ENCODE measurements around the gene PHACTR3. TPM values are rescaled to one million over a fixed set of nuclear protein-coding genes. Genes with fewer than 3 reads are reported as not detected.

PHACTR3 gene
- polyA plus RNA-seq, 2 of the 4 experiments (the other 2 are of a cell fraction): not detected

GRCh38 chr20:59774921-59775686 lies 170.8 kb downstream of the PHACTR3 start (continued):
- TF ChIP-seq REST (IDR thresholded peaks at IDR 0.05) (no peak), GATA3 (IDR thresholded peaks at IDR 0.05; ENCODE audit: borderline replicate concordance) (no peak), RAD21 (conservative IDR thresholded peaks at IDR 0.05 in 1 of 2, IDR thresholded peaks at IDR 0.05 in 1 of 2) (no peak), MAX (IDR thresholded peaks at IDR 0.05) (no peak), ZFP36 (IDR thresholded peaks at IDR 0.05; ENCODE audit: borderline replicate concordance, partially characterized antibody) (no peak), BHLHE40 (IDR thresholded peaks at IDR 0.05; ENCODE audit: low read depth, low read length) (no peak), MAFK (IDR thresholded peaks at IDR 0.05; ENCODE audit: partially characterized antibody) (no peak)

- FAIRE-seq (no peak), DNase-seq (ENCODE audit: low read depth in 1 of 2, low spot score in 1 of 2) (no peak), ATAC-seq (no peak)
- POLR2A ChIA-PET: no interaction called here
- no peak overlapping the region for H3K27ac ChIP-seq
- CTCF ChIA-PET: interaction anchor here (1.2 kb wide), 1 partner anchor 205 kb away, joined by 3 read pairs; no protein-coding TSS in a partner anchor
- TF ChIP-seq MAFK (IDR thresholded peaks at IDR 0.05; ENCODE audit: partially characterized antibody): no peak
- TF ChIP-seq NPAS2 (CRISPR knock-in tag; IDR thresholded peaks at IDR 0.05; ENCODE audit: borderline replicate concordance): no peak
- no peak for TF ChIP-seq CBX2 (IDR thresholded peaks at IDR 0.05; ENCODE audit: borderline replicate concordance, low read depth)
- TF ChIP-seq HOXB5 (CRISPR knock-in tag; IDR thresholded peaks at IDR 0.05): no peak
- TF ChIP-seq HDAC2 (IDR thresholded peaks at IDR 0.05): no peak
- no peak for TF ChIP-seq POLR2A (IDR thresholded peaks at IDR 0.05; ENCODE audit: low read length)
- TF ChIP-seq PBX3 (IDR thresholded peaks at IDR 0.05): no peak
- no peak for TF ChIP-seq ZSCAN20 (CRISPR knock-in tag; IDR thresholded peaks at IDR 0.05)
- TF ChIP-seq, protein P1, sequence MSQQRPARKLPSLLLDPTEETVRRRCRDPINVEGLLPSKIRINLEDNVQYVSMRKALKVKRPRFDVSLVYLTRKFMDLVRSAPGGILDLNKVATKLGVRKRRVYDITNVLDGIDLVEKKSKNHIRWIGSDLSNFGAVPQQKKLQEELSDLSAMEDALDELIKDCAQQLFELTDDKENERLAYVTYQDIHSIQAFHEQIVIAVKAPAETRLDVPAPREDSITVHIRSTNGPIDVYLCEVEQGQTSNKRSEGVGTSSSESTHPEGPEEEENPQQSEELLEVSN (IDR thresholded peaks at IDR 0.05; ENCODE audit: borderline replicate concordance, low read depth): no peak
- TF ChIP-seq HEYL (CRISPR knock-in tag; IDR thresholded peaks at IDR 0.05): no peak
- TF ChIP-seq JUN (IDR thresholded peaks at IDR 0.05): no peak
- TF ChIP-seq GATA3 (IDR thresholded peaks at IDR 0.05; ENCODE audit: borderline replicate concordance): no peak
- no peak for TF ChIP-seq EP300 (IDR thresholded peaks at IDR 0.05)
- TF ChIP-seq RARB (CRISPR knock-in tag; IDR thresholded peaks at IDR 0.05): no peak
- no peak for TF ChIP-seq CHD4 (IDR thresholded peaks at IDR 0.05; ENCODE audit: borderline replicate concordance)
- H3K4me1 ChIP-seq: no peaks in the 10 kb centered on the region
- 20% methylated on average over 1 of the region's 4 CpGs for WGBS (ENCODE audit: missing lambda C conversion rate)
- H3K4me3 ChIP-seq: no peak overlapping the region
- H3K4me2 ChIP-seq: no peak overlapping the region
- H3K9me3 ChIP-seq: no peaks in the 10 kb centered on the region
These were observed 171.3 kb downstream of the PHACTR3 start for GRCh38 chr20:59775687-59776055.

All from A549 (cell line).